Measurements from ENCODE around the gene MAOB. TPM values are rescaled to one million over a fixed set of nuclear protein-coding genes. Genes with fewer than 3 reads are reported as not detected.

MAOB gene
- total and polyA plus RNA-seq, 2 donors (not counting 3 experiments of a cell fraction or from before 2014, with no cell fraction given): not detected

- Histone ChIP-seq H3K4me3 (replicated peaks in 1 of 3; ENCODE audit: insufficient read depth in 1 of 3, low read depth in 1 of 3, low read length in 3 of 3) (no peak overlapping the region), H3K4me2 (ENCODE audit: insufficient read depth, low read length) (no peak overlapping the region), H2AFZ (ENCODE audit: low read depth, low read length) (no peak overlapping the region), H3K9me1 (replicated peaks; ENCODE audit: control insufficient read depth, extremely low read depth, insufficient read depth, low read length) (no peaks in the 10 kb centered on the region), H3K9me3 (replicated peaks; ENCODE audit: control insufficient read depth, insufficient read depth, low read length) (no peaks in the 10 kb centered on the region), H3K27me3 (ENCODE audit: control insufficient read depth in 2 of 2, insufficient read depth in 2 of 2, low read length in 2 of 2) (no peaks in the 10 kb centered on the region), H3K9ac (replicated peaks; ENCODE audit: extremely low read depth, insufficient read depth, low read length) (no peak overlapping the region), H3K79me2 (ENCODE audit: control insufficient read depth, insufficient read depth, low read length) (no peaks in the 10 kb centered on the region), H3K27ac (ENCODE audit: insufficient read depth, low read depth, low read length) (no peak overlapping the region), H4K20me1 (replicated peaks; ENCODE audit: control insufficient read depth, extremely low read depth, insufficient read depth, low read length) (no peaks in the 10 kb centered on the region), H3K4me1 (ENCODE audit: control insufficient read depth, extremely low read depth, insufficient read depth, low read length) (no peaks in the 10 kb centered on the region), H3K36me3 (ENCODE audit: control insufficient read depth in 2 of 2, extremely low read depth in 1 of 2, insufficient read depth in 2 of 2, low read length in 2 of 2) (no peaks in the 10 kb centered on the region)
- dilution Hi-C loops (cut with MboI; ENCODE audit: extremely low pct_ligation_motif_present, low sequenced_read_pairs) (no loop called here), intact Hi-C loops (cut with micrococcal nuclease) (no loop called here)
- ChIA-PET CTCF (no interaction called here), POLR2A (no interaction called here)
- TF ChIP-seq MAX (IDR thresholded peaks at IDR 0.05; ENCODE audit: insufficient read depth, insufficient read length) (no peak), EZH2 (IDR thresholded peaks at IDR 0.05; ENCODE audit: borderline replicate concordance, low read depth, low read length, severe bottlenecking) (no peak), JUN (IDR thresholded peaks at IDR 0.05; ENCODE audit: borderline replicate concordance, insufficient read depth, insufficient read length, low read depth) (no peak), POLR2AphosphoS5 (IDR thresholded peaks at IDR 0.05; ENCODE audit: insufficient read depth, low read depth, low read length) (no peak), CTCF (IDR thresholded peaks at IDR 0.05; ENCODE audit: extremely low read depth in 1 of 2, insufficient read depth in 1 of 2, low read depth in 1 of 2, low read length in 2 of 2) (no peak), MYC (IDR thresholded peaks at IDR 0.05; ENCODE audit: low read depth, low read length) (no peak), POLR2A (IDR thresholded peaks at IDR 0.05; ENCODE audit: low read depth, low read length) (no peak), GATA2 (IDR thresholded peaks at IDR 0.05; ENCODE audit: insufficient read depth, insufficient read length, low read depth, low read length) (no peak), FOS (IDR thresholded peaks at IDR 0.05; ENCODE audit: borderline replicate concordance, insufficient read depth, low read length) (no peak)
- FAIRE-seq: no peak
- no peak for DNase-seq (ENCODE audit: low read depth, low spot score)
- BruUV-seq (replicated peaks): no TSS peak
Observed at GRCh38 chrX:43731086-43731485, 151.2 kb downstream of the MAOB start.

All from endothelial cell of umbilical vein (primary cell).